Measurements from ENCODE around the gene CD320. TPM values are rescaled to one million over a fixed set of nuclear protein-coding genes. Genes with fewer than 3 reads are reported as not detected.

The CD320 gene
- polyA plus RNA-seq, 1 donor (not counting 4 experiments of a cell fraction or from before 2014, with no cell fraction given): 14.1 TPM

DNA sequence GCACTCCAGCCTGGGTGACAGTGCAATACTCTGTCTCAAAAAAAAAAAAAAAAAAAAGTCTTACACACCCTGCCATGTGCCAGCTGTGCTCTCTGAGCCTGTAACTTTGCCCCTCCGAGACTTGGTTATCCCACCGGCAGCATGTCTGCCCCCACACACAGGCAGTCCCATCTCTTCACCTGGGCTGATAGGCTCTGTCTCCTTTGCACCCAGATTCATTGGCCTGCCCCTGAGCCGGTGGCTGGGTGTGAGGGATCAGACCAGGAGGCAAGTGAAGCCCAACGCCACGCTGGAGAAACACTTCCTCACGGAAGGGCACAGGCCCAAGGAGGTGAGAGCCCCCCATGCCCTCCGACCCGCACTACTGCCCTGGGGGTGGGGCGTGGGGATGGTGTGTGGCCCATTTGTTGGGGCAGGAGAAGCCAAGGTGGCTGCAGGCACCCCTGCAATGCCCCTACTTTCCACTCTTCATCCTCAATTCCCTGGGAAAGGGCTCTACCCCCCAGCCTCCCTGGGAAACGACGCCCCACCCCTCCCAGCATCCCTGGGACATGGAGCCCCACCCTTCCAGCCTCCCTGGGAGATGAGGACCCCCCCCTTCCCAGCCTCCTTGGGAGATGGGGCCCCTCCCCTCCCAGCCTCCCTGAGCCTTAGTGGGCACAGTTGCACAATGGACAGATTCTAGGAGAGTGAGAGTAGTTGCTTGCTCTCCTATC is 53.7 kb downstream of the CD320 start:
- no peak overlapping the region for H3K4me2 ChIP-seq (ENCODE audit: control insufficient read depth, extremely low read depth, insufficient read depth, low read depth, low read length)
- FAIRE-seq: no peak

DNA sequence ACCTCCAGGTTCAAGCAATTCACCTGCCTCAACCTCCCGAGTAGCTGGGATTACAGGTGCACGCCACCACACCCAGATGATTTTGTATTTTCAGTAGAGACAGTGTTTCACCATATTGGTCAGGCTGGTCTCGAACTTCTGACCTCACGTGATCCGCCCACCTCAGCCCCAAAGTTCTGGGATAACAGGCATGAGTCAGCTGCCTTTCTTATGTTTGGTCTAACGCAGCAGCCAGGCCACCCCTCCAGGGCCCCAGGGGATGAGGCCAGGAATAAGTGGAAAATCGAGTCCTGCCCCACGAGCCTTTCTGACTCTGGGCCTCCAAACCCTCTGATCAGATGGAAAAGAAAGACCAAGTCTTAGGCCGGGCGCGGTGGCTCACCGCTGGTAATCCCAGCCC is 54.5 kb downstream of the CD320 start:
- TF ChIP-seq, protein P1, sequence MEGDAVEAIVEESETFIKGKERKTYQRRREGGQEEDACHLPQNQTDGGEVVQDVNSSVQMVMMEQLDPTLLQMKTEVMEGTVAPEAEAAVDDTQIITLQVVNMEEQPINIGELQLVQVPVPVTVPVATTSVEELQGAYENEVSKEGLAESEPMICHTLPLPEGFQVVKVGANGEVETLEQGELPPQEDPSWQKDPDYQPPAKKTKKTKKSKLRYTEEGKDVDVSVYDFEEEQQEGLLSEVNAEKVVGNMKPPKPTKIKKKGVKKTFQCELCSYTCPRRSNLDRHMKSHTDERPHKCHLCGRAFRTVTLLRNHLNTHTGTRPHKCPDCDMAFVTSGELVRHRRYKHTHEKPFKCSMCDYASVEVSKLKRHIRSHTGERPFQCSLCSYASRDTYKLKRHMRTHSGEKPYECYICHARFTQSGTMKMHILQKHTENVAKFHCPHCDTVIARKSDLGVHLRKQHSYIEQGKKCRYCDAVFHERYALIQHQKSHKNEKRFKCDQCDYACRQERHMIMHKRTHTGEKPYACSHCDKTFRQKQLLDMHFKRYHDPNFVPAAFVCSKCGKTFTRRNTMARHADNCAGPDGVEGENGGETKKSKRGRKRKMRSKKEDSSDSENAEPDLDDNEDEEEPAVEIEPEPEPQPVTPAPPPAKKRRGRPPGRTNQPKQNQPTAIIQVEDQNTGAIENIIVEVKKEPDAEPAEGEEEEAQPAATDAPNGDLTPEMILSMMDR (optimal IDR thresholded peaks at IDR 0.05 in 1 of 3, IDR thresholded peaks at IDR 0.05 in 1 of 3, conservative IDR thresholded peaks at IDR 0.05 in 1 of 3; ENCODE audit: extremely low read depth in 1 of 3, insufficient read depth in 2 of 3, low read length in 3 of 3): no peak
- TF ChIP-seq EZH2 (IDR thresholded peaks at IDR 0.05; ENCODE audit: low read length): no peak
- DNase-seq (ENCODE audit: low read depth, low spot score): no peak

More for the DNA sequence above, 53.7 kb downstream of the CD320 start:
- dilution Hi-C loops (cut with MboI; ENCODE audit: extremely low pct_ligation_motif_present, low sequenced_read_pairs): no loop called here
- Histone ChIP-seq H2AFZ (ENCODE audit: control insufficient read depth, low read length) (no peak overlapping the region), H3K9ac (ENCODE audit: control insufficient read depth, extremely low read depth, insufficient read depth, low read length) (no peak overlapping the region), H3K79me2 (ENCODE audit: control insufficient read depth, insufficient read depth, low read length) (no peaks in the 10 kb centered on the region), H3K36me3 (ENCODE audit: control insufficient read depth in 2 of 2, extremely low read depth in 1 of 2, insufficient read depth in 2 of 2, low read length in 2 of 2) (peaks cover 0 to 4% of the 10 kb centered on the region in 2 experiments), H3K4me3 (ENCODE audit: control insufficient read depth in 2 of 3, extremely low read depth in 1 of 3, insufficient read depth in 2 of 3, low read depth in 1 of 3, low read length in 3 of 3) (no peak overlapping the region), H3K9me3 (ENCODE audit: control insufficient read depth, low read depth, low read length) (no peaks in the 10 kb centered on the region), H3K27me3 (ENCODE audit: control insufficient read depth, extremely low read depth, insufficient read depth, low read length) (no peaks in the 10 kb centered on the region), H4K20me1 (ENCODE audit: control insufficient read depth, extremely low read depth, insufficient read depth, low read length) (no peaks in the 10 kb centered on the region), H3K27ac (ENCODE audit: control insufficient read depth, insufficient read depth, low read length) (no peak overlapping the region), H3K9me1 (ENCODE audit: control insufficient read depth, extremely low read depth, insufficient read depth, low read length) (no peaks in the 10 kb centered on the region), H3K4me1 (ENCODE audit: control insufficient read depth, extremely low read depth, insufficient read depth, low read length) (no peaks in the 10 kb centered on the region)
- DNase-seq (ENCODE audit: low read depth, low spot score): no peak
- no peak for TF ChIP-seq EZH2 (IDR thresholded peaks at IDR 0.05; ENCODE audit: low read length)
- TF ChIP-seq, protein P1 (optimal IDR thresholded peaks at IDR 0.05 in 1 of 3, IDR thresholded peaks at IDR 0.05 in 1 of 3, conservative IDR thresholded peaks at IDR 0.05 in 1 of 3; ENCODE audit: extremely low read depth in 1 of 3, insufficient read depth in 2 of 3, low read length in 3 of 3): no peak

More for the DNA sequence above, 54.5 kb downstream of the CD320 start:
- peaks cover 0 to 4% of the 10 kb centered on the region in 2 experiments for H3K36me3 ChIP-seq (ENCODE audit: control insufficient read depth in 2 of 2, extremely low read depth in 1 of 2, insufficient read depth in 2 of 2, low read length in 2 of 2)
- no peaks in the 10 kb centered on the region for H3K4me1 ChIP-seq (ENCODE audit: control insufficient read depth, extremely low read depth, insufficient read depth, low read length)
- H2AFZ ChIP-seq (ENCODE audit: control insufficient read depth, low read length): no peak overlapping the region
- FAIRE-seq: no peak
- H3K79me2 ChIP-seq (ENCODE audit: control insufficient read depth, insufficient read depth, low read length): no peaks in the 10 kb centered on the region
- no peak overlapping the region for H3K4me3 ChIP-seq (ENCODE audit: control insufficient read depth in 2 of 3, extremely low read depth in 1 of 3, insufficient read depth in 2 of 3, low read depth in 1 of 3, low read length in 3 of 3)
- dilution Hi-C loops (cut with MboI; ENCODE audit: extremely low pct_ligation_motif_present, low sequenced_read_pairs): no loop called here
- no peak overlapping the region for H3K9ac ChIP-seq (ENCODE audit: control insufficient read depth, extremely low read depth, insufficient read depth, low read length)
- H3K27me3 ChIP-seq (ENCODE audit: control insufficient read depth, extremely low read depth, insufficient read depth, low read length): no peaks in the 10 kb centered on the region
- H4K20me1 ChIP-seq (ENCODE audit: control insufficient read depth, extremely low read depth, insufficient read depth, low read length): no peaks in the 10 kb centered on the region
- H3K4me2 ChIP-seq (ENCODE audit: control insufficient read depth, extremely low read depth, insufficient read depth, low read depth, low read length): no peak overlapping the region
- H3K9me3 ChIP-seq (ENCODE audit: control insufficient read depth, low read depth, low read length): no peaks in the 10 kb centered on the region
- H3K9me1 ChIP-seq (ENCODE audit: control insufficient read depth, extremely low read depth, insufficient read depth, low read length): no peaks in the 10 kb centered on the region
- H3K27ac ChIP-seq (ENCODE audit: control insufficient read depth, insufficient read depth, low read length): no peak overlapping the region

All from keratinocyte (primary cell).